ENCODE results near the gene FUS.

DNA sequence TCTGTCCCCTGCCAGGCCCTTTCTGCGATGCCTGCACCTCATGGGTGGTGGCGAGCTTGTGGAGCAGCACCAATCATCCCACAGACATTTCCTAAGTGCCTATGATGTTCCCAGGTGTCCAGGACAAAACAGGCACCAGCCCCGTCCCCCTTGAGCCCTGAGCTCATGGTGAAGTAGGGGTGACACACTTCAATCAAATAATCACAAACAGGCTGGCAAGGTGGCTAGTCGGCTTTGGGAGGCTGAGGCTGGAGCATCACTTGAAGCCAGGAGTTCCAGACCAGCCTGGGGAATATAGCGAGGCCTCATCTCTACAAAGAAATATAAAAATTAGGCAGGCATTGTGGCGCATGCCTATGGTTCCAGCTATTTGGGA is 43.7 kb upstream of the FUS start:
- TF ChIP-seq ZNF274 (IDR thresholded peaks at IDR 0.05; ENCODE audit: low read depth, low read length) (no peak), YY1 (IDR thresholded peaks at IDR 0.05; ENCODE audit: insufficient read depth, insufficient read length) (no peak), SUZ12 (IDR thresholded peaks at IDR 0.05; ENCODE audit: extremely low read depth, insufficient read depth, insufficient read length) (no peak)

All from NT2/D1 (cell line).